DMS53 (cell line): ENCODE data around the gene TMEM176A.
A peak's percentile ranks its signal among the peaks of the same experiment; 100 is the strongest.
"Not testable (repeated sequence)": the region's sequence is repeated elsewhere in the genome, so short reads cannot be mapped to it uniquely, and the experiment has no call there.

Experiments used
- DNase-seq: peaks from one replicate; lab custom pipeline; 2025; lab: John Stamatoyannopoulos, UW

Gene TMEM176A, protein sequence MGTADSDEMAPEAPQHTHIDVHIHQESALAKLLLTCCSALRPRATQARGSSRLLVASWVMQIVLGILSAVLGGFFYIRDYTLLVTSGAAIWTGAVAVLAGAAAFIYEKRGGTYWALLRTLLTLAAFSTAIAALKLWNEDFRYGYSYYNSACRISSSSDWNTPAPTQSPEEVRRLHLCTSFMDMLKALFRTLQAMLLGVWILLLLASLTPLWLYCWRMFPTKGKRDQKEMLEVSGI

DNA sequence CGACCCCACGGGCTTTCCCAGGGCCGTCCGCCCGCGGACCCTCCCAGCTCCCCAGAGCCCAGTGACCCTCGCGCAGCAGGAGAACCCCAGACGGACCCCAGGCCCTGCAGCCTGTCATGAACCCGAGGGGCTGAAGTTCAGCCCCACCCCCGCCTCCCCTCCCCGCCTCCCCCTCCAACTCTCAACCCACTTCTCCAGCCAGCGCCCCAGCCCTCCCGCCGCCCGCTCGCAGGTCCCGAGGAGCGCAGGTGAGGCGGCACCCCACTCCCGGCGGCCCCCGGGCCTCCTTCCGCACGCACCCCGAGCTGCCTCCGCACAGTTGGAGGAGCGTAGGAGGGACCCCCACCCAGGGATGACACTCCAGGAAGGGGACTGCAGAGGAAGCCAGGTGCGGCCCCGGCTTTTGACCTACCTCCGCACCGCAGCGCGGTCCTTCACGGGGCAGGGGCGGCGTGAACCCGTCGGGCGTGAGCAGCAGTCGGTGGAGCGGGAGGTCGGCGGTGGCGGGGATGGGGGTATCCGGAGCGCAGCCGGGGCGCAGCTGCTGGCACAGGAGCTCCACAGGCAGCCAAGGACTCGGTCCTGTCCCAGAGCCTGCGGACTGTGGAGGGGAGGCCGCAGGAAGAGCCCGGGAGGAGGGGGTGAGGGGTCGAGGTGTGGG lies at the start of gene TMEM176A:
TSS of gene TMEM176A (plus strand) at position 189 of the 661 bp plus-strand sequence. CDS start 782 bp downstream, outside the sequence.
- peak; percentile 62 for DNase-seq

DNA sequence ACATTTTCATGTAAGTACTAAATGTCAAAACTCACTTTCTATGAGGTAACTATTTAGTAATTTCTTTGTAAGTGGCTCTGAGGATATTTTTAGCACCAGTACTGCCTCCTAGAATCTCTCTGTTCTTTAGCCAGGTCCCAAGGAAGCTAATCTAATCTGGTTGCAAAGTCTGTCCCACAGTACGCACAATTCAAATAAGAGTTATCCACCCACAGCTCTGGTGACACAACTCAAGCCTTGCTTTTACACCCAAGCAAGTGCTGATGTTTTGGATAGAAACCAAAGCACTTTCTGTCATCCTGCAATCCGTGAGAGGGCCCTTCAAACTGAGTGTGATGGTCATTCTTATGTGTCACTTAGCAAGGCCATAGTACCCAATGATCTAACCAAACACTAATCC lies 48.9 kb upstream of the TMEM176A start:
- DNase-seq = no peak

DNA sequence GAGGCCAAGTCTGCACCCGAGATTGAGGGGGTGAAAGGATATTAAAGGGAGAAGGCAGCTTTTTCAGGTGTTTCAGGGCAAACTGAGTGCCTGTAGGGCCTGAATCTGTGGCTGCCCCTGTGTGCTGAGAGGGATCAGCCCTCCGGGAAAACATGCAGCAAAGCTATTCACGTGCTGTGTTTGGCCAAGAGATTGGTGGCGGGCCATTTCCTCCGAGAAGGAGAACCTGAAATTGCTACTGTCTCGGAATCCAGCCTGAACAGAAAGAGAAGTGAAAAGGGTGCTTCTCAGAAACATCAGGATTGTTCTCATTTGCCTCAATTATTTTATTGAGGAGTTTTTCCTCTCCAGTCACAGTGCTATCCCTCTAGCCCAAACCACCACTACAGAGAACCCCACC lies 47.3 kb upstream of the TMEM176A start:
- no peak for DNase-seq

DNA sequence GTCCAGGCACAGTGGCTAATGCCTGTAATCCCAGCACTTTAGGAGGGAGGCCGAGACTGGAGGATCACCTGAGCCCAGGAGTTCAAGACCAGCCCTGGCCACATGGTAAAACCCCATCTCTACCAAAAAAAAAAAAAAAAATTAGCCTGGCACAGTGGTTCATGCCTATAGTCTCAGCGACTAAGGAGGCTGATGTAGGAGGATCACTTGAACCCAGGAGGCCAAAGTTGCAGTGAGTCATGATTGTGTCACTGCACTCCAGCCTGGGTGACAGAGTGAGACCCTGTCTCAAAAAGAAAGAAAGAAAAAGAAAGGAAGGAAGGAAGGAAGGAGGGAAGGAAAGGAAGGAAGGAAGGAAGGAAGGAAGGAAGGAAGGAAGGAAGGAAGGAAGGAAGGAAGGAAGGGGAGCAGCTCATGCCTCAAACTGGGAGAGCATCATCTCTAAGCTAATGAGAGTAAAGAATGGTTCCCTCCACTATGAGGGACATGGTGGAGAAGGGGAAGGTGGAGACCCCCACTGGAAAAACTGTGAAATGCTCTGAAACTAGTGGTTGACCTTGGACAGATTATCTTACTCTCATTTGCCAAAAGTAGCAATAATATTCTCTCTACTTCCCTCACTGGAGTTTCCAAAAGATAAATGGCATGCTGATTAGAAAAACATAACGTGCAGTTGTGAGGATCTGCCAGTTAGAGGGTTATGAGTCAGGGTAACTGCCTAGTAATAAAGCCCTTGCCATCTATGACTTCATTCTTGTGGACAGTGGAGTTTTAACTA lies 46.6 kb upstream of the TMEM176A start:
- DNase-seq = peak; percentile 45

DNA sequence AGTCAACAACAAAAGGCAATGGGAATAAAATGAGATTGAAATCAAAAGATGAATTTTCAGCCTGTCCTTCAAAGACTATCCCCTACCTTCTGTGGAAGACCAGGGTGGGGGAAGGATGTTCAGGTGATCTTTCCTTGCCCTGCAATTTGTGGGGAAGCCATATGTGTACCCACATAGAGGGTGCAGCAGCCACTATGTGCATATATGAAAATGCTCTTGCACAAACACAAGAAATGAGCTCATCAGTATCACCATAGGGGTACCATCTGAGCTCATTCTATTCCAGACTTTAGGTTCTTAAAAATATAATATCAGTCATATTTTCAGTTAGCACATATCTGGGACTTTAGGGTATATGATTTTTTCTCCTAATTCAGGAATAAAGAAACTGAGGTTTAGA lies 45.6 kb upstream of the TMEM176A start:
- no peak for DNase-seq

DNA sequence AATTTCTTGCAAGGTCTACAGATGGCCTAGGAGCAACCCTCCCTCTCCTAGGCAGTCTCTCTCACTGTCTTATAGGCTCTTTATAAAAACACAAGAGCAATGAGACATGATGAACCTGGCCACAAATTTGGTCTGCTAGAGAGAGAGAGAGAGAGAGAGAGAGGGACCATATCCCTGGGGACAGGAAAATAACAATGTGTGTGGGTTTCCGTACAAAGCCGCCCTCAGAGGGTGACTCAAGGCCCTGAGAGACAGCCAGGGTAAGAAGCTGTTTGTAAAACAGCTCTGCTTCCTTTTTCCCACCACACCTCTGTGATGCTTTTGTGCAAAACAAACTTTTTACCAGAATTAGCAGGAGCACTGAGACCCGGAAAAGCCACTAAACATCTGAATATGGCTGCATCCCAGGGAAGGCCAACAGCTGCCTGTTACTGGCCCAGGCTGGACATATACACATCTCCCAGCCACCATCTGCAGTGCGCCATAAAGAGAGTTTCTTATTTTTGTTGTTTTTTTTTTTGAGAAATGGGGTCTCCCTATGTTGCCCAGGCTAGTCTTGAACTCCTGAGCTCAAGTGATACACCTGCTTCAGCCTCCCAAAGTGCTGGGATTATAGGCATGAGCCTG lies 45.0 kb upstream of the TMEM176A start:
- DNase-seq = no peak

DNA sequence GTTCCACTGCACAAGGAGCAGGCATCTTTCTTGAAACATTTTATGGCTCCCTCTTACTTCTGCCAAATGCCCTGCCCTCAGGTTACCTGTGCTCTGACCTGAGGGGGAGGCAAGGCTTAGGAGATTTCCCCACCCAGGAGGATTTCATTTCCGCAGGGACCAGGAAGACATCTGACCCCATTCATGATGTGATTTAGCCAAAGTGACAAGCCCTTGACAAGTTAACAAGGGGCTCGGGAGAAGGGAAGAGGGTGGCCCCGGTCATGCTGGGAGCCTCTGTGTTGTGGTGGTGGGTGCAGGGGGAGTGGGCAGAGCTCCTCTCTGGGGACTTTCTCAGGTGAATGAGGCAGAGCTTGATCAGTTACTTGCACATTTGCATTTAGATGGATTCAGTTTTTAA lies 44.4 kb upstream of the TMEM176A start:
- no peak for DNase-seq

DNA sequence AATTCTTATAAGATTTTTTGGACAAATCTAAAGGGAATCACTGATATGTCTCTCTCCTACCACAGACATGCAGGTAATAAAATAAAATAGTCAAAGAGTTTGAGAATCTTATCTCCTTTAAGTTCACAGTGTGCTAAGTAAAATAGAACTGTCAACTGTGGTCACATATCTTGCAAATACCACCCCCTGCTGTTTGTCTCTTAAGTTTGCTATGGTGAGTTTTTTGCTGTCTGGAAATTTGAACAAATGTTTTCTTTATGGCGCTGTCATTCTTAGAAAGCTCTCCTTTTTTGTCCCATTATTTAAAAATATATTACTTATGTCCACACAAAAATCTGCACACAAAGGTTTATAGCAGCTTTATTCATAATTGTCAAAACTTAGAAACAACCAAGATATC lies 43.7 kb upstream of the TMEM176A start:
- peak; percentile 67 for DNase-seq

DNA sequence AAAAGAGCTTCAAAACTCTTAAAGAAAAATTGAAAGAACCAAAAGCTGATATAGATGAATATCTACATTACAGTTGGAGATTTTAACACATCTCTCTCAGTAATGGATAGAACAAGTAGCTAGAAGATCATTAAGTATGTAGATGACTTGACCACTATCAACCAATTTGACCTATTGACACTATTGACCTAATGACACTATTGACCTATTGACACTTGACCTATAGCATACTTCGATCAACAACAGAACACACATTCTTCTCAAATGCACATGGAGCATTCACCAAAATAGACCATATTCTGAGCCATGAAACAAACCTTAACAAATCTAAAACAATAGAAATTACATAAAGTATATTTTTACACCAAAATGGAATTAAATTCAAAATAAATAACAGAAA lies 41.1 kb upstream of the TMEM176A start:
- DNase-seq = no peak

DNA sequence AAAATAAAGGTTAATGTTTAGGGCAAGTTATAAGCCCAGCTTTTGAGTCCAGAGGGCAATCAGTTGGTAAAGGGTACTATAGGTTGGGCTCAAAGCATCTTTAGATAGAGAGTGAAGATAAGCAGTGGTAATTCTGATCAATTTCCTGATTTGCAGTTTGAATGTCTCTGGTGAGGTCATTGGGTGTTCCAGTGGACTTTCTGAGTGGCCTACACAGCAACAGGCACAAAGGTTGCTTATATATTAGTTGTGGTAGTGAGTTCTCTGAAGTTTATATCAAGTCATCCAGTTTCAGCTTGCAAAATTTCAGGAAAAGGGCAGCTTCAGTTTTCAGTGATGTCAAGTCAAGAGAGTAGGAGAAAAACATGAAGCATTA lies 34.2 kb upstream of the TMEM176A start:
- DNase-seq = peak; percentile 37

DNA sequence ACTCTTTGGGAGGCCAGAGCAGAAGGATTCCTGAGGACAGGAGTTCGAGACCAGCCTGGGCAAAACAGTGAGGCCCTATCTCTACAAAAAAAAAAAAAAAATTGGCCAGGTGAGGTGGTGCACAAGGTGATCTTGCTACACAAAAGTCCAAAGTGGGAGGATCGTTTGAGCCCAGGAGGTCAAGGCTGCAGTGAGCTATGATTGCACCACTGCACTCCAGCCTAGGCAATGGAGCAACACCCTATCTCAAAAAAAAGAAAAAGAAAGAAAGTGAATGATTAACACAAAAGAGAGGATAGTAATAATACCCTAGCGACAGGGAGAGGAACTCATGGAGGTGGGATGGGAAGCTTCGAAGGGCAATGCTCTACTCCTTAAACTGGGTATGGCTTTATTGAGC lies 30.8 kb upstream of the TMEM176A start:
- DNase-seq = no peak

DNA sequence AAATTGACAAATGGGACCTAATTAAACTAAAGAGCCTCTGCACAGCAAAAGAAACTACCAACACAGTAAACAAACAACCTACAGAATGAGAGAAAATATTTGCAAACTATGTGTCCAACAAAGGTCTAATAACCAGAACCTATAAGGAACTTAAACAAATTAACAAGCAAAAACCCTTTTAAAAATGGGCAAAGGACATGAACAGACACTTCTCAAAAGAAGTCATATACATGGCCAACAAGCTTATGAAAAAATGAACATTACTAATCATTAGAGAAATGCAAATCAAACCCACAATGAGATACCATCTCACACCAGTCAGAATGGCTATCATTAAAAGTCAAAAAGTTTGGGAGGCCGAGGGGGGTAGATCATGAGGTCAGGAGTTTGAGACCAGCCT lies 26.4 kb upstream of the TMEM176A start:
- DNase-seq = not testable (repeated sequence)

DNA sequence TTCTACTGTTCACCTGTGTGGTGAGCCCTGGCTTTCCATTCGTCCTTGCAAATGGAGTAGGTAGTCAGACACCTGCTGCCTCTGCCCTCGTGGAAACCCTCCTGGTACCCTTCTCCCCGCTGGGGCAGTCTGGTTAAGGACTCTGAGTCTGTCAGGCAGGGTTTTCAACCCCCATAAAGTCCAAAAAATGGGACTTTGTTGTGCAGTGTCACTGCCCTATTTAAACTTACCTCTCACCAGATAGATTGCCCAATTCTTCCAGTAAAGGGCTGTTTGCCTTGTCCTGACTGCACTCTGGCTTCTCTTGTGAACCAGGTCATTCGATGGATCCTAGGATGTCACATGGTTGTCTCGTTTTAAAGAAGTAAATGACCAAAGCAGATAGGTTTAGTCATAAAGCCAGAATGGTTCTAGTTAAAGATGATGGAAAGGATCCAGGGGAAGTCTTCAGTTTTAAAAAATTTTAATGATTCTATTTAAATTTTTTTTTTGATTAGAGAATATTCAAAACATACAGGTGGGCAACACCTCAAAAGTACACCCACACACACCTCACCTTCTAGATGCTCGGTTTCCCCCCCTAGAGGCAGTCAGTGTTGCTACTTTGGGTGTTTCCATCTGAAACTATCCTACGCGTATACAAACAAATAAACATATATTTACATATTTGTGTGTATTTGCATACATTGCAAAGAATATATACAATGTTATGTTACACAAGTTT lies 22.4 kb upstream of the TMEM176A start:
- DNase-seq = peak; percentile 64

DNA sequence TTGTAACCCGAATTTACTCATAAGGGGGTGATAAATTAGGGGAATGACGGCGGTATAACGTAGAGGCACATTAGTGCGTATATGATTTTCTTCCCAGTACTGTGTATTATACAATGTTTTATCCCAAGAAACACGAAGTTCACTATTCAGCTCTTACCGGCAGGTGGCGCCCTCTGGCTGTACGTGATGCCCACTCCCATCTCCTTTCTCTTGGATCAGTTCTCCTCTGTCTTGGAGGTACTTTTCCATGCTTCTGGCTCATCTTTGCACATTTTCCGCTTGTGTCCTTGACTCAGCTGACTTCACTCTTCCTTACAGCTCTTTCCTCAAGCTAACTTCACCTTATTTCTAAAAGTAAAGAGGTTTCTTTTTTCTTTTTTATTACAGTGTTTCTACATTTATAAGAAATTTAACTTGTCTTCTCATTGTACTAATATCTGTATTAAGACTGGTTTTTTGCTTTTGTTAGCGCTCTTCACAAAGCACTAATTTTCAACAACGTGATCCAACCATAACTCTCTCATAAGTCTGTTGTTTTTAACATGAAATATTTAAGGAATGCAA lies 21.7 kb upstream of the TMEM176A start:
- peak; percentile 92 for DNase-seq

DNA sequence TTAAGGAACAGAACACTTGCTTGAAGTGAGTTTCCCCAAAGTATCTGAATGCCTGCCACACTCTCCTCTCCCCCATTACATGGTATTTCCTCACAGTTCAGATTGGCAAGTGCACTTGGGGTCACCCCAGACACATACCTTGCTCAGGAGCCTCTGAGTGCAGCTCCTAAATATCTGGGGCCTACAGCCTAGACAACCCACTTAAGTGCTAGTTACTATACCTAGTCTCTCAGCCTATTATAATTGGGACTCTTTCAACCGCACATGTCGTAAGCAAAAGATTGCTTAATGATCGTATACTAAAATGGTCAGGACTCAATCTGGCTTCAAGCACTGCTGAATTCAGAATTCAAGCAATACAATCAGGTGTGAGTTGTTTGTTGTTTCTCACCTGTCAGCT lies 20.3 kb upstream of the TMEM176A start:
- no peak for DNase-seq

DNA sequence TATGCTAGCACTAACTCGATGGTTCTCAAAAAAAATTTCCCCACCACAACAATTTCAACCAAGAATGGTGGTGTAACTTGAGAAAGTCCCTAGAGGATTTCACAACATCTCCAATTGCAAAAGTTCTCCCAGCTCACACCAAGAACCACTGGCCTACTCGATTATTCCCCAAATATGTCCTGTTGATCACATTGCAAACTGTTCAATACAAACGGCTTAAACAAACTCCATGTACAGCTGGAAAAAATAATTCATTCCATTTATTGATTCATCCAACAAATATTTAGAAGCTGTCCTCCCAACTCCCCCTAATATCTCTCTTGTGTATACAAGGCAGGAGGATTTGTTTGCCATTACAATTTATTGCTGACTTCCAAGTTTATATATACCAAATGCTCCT lies 19.5 kb upstream of the TMEM176A start:
- no peak for DNase-seq

DNA sequence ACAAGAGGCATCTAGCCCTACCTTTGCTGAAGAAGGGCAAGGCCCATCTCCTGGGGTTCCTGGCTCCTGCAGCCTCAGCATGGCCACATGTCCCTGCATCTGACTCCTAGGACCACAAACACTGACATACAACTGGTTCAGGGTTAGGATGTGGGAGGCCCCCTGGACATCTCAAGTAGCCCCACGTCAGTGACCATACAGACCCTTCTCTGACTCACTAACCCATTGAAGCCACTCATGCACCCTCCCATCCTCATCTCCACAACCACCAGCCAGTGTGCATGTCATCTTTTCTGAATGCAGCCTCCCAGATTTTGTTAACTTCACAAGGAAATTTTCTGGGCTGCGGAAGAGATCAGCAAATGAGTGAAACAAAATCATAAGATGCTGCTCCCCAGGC lies 18.6 kb upstream of the TMEM176A start:
- DNase-seq = no peak

DNA sequence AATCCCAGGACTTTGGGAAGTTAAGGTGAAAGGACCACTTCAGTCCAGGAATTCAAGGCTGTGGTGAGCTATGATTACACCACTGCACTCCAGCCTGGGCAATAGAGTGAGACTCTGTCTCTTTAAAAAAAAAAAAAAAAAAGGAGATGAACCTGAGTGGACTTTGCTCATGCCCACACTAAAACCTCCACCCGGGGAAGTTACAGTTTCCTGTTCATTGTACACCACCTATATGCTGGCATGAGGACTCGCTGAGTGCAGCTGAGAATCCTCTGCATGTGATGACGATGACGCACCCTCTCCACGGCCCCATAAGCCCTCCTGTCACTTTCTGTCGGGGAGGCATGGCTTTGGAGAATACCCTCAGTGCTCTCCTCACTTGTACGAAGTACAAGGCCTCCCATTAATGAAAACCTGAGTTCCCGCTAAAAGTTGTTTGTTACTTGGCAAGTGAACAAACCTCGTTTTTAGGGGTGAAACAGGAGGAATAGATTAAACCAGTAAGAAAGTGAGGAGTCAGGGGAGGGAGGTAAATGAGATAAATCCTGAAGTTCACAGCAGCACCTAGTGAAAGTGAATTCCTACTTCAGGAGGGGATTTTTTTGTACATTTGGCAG lies 16.3 kb upstream of the TMEM176A start:
- peak; percentile 96 for DNase-seq

DNA sequence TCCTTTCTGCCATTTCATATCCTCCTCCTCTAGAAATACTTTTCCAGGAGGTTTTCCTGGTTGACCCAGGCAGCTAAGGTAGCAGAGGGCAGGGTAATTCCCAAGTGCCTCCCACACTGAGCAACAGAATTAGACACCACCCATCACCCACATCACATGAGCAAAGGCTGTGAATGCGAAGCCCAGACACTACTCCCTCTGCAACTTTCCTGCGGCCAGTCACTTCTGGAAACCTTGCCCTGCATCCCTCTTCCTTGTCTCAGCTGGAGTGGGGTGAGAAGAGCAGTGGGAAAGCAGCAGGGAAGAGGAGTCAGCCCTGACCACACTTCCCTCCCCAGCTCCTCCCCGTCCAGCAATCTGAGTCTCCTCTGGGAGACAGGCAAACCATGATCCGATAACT lies 15.6 kb upstream of the TMEM176A start:
- peak; percentile 42 for DNase-seq

DNA sequence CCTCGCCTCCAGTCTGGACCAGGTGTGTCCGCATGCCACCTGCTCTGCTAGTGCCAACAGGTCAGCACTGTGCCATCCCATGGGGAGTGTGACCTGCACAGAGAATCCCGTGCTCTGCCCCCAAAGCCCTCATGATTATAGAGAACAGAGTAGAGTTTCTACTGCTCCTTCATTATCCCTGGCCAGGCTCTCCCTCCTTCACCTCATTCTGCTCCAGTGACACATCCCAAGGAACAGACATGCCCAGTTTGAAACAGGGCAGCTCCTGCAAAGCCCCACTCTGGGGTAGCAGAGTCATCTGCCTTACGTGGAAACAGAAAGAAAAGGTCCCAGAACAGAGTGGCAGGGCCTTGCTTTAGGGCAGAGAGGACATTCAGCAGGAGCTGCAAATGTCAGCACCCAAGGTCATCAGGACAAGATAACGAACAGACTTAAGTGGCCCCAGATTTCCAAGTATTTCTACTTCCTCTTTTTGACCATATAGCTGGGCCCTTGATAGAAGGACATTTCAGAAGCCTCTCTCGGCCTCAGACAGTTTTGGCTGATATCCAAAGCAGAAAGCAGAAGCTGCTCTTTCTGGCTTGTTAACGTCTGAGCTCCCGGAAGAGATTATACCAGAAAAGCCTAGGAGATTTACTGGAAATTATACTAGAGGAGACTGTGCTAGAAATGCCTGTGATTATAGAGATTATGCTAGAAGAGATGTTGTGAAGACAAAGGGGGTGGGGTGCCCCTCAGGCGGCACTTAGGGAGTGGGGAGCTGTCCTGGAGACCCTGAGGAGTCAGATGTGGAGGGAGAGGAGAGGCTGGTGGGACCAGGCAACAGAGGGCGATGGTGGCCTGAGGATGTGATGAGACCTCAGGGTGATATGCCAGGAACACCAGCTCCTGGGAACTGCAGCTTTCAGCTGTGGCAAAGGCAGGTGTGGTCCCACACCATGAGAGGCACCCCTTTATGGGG lies 13.0 kb upstream of the TMEM176A start:
- peak; percentile 60 for DNase-seq
